Astrocyte (in vitro differentiated cells and primary cell): ENCODE measurements around the gene PLAAT1. TPM values are rescaled to one million over a fixed set of nuclear protein-coding genes. Genes with fewer than 3 reads are reported as not detected.

Source experiments
- DNase-seq: peaks from one replicate; pipeline ENCODE4 v3.0.0-alpha.2; 2010; ENCODE audit warnings: low read depth
- FAIRE-seq: peaks from 2 replicates; lab custom pipeline; 2011; peaks lifted over from hg19 to GRCh38; lab: Jason Lieb, UNC
- H2AFZ ChIP-seq: 2 replicates; pipeline ENCODE4 v1.6.0; 2012; ENCODE audit warnings: low read depth, low read length, inconsistent platforms
- H3K27ac ChIP-seq: 2 replicates; pipeline ENCODE4 v1.5.1; 2011; ENCODE audit warnings: low read depth, low read length, inconsistent platforms
- H3K27me3 ChIP-seq: 2 replicates; pipeline ENCODE4 v1.6.0; 2011; ENCODE audit warnings: low read length, inconsistent platforms; ENCODE audit not compliant: insufficient read depth
- H3K36me3 ChIP-seq: 2 replicates; pipeline ENCODE4 v1.5.1; 2011; ENCODE audit warnings: low read length, inconsistent platforms; ENCODE audit not compliant: insufficient read depth
- H3K4me1 ChIP-seq: 2 replicates; pipeline ENCODE4 v1.5.1; 2011; ENCODE audit warnings: low read length, inconsistent platforms; ENCODE audit not compliant: insufficient read depth
- H3K4me2 ChIP-seq: 2 replicates; pipeline ENCODE4 v1.6.0; 2012; ENCODE audit warnings: low read length, inconsistent platforms
- H3K4me3 ChIP-seq: 2 replicates; pipeline ENCODE4 v1.5.1; 2011; ENCODE audit warnings: low read depth, mild to moderate bottlenecking, low read length, inconsistent platforms; ENCODE audit not compliant: insufficient read depth
- H3K79me2 ChIP-seq: 2 replicates; pipeline ENCODE4 v1.6.0; 2012; ENCODE audit warnings: mild to moderate bottlenecking, low read length, inconsistent platforms; ENCODE audit not compliant: insufficient read depth
- H3K9ac ChIP-seq: 2 replicates; pipeline ENCODE4 v1.6.0; 2012; ENCODE audit warnings: mild to moderate bottlenecking, low read length, inconsistent platforms
- H3K9me3 ChIP-seq: 2 replicates; pipeline ENCODE4 v1.5.1; 2012; ENCODE audit warnings: low read depth, mild to moderate bottlenecking, low read length, inconsistent platforms; ENCODE audit not compliant: insufficient read depth
- H4K20me1 ChIP-seq: 2 replicates; pipeline ENCODE4 v1.6.0; 2012; ENCODE audit warnings: low read length, inconsistent platforms; ENCODE audit not compliant: insufficient read depth
- H3K27ac Mint-ChIP-seq: one replicate; pipeline ENCODE4 v1.8.0; 2021; ENCODE audit warnings: mild to moderate bottlenecking, mixed read lengths; ENCODE audit not compliant: unreplicated experiment
- H3K27me3 Mint-ChIP-seq: one replicate; pipeline ENCODE4 v1.8.0; 2021; ENCODE audit warnings: low read depth, mixed read lengths; ENCODE audit not compliant: unreplicated experiment
- H3K36me3 Mint-ChIP-seq: one replicate; pipeline ENCODE4 v1.8.0; 2021; ENCODE audit warnings: low read depth, mixed read lengths; ENCODE audit not compliant: unreplicated experiment
- H3K4me1 Mint-ChIP-seq: one replicate; pipeline ENCODE4 v1.8.0; 2021; ENCODE audit warnings: low read depth, mixed read lengths; ENCODE audit not compliant: unreplicated experiment
- H3K4me3 Mint-ChIP-seq: one replicate; pipeline ENCODE4 v1.8.0; 2021; ENCODE audit warnings: mild to moderate bottlenecking, moderate library complexity, mixed read lengths; ENCODE audit not compliant: unreplicated experiment
- H3K9me3 Mint-ChIP-seq: one replicate; pipeline ENCODE4 v1.8.0; 2021; ENCODE audit warnings: mild to moderate bottlenecking, mixed read lengths; ENCODE audit not compliant: unreplicated experiment
- CTCF ChIP-seq: IDR thresholded peaks from 2 replicates; pipeline ENCODE4 v1.5.1; 2011; ENCODE audit warnings: low read depth, mild to moderate bottlenecking, inconsistent platforms, low read length, moderate library complexity; ENCODE audit not compliant: insufficient read depth
- EZH2 ChIP-seq: IDR thresholded peaks from 2 replicates; pipeline ENCODE4 v1.6.1; 2012; ENCODE audit warnings: mild to moderate bottlenecking, low read length, inconsistent platforms; ENCODE audit not compliant: insufficient read depth
- total RNA-seq: library from RNA; stranded (reverse); gene quantifications from 2 replicates; pipeline ENCODE4 v1.2.1, GENCODE V29; 2021

The PLAAT1 gene
- total RNA-seq, 1 donor from 2014 or later: 3.9 TPM

DNA sequence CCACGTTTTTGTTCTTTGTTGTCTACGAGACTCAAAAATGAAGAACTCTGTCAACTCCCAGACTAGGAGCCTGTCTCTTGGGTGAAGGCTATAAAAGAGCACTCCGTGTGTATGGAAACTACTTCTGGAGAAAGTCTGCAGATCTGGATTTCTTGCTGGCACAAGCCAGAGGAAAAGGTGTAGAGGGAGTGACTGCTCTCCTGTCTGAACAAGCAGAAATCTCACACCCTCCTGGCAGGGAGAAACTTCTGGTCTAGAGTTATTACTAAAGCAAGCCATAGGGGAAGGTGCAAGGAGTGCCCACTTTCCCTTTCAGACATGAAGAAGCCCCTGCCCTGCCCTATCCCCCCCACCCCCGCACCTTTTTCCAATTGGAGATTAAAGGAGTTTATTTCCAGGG, 9.5 kb downstream of the PLAAT1 start:
- Histone ChIP-seq H2AFZ (no peak overlapping the region), H3K79me2 (no peaks in the 10 kb centered on the region), H3K4me1 (no peaks in the 10 kb centered on the region), H3K4me2 (no peak overlapping the region), H4K20me1 (no peaks in the 10 kb centered on the region), H3K9me3 (no peaks in the 10 kb centered on the region), H3K36me3 (no peaks in the 10 kb centered on the region), H3K9ac (no peak overlapping the region), H3K4me3 (no peak overlapping the region), H3K27me3 (no peaks in the 10 kb centered on the region), H3K27ac (no peak overlapping the region)
- Mint-ChIP-seq H3K27me3 (no peaks in the 10 kb centered on the region), H3K36me3 (peaks cover 7% of the 10 kb centered on the region), H3K9me3 (peaks cover 30% of the 10 kb centered on the region), H3K4me3 (no peak overlapping the region), H3K4me1 (no peaks in the 10 kb centered on the region), H3K27ac (no peak overlapping the region)
- FAIRE-seq (no peak), DNase-seq (no peak)
- TF ChIP-seq CTCF: no peak
- TF ChIP-seq EZH2: no peak

DNA sequence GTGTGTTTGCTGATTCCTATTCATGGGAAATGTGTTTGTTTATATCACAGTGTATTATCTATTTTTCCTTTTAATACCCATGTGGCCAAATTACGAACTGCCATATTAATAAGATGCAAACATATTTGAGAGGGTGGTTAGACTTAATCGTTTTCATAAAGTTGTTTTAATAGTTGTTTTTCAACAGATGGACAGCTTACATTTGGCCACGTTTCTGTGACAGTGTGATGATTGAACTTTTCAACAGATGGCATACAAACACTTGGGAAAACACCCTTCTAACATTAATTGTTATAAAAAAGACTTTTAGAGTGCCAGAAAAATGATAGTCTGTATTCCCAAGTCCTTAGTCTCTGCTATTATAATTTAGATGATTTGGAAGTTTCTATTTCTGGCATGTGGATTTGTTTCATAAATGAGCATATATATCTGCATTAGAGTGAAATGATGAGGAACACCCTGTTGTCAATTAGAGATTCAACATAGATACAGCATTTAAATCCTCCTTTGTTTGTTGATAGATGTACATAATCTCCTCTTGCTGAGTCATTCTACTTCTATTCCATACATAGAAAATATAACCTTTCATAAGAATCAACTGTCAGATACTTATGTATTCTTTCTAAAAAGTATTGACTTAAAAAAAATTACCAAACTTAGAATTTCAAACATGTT, 13.1 kb downstream of the PLAAT1 start:
- Histone ChIP-seq H4K20me1 (no peaks in the 10 kb centered on the region), H3K36me3 (no peaks in the 10 kb centered on the region), H3K4me2 (no peak overlapping the region), H3K4me3 (no peak overlapping the region), H2AFZ (no peak overlapping the region), H3K9me3 (no peaks in the 10 kb centered on the region), H3K27ac (no peak overlapping the region), H3K4me1 (no peaks in the 10 kb centered on the region), H3K27me3 (no peaks in the 10 kb centered on the region), H3K9ac (no peak overlapping the region), H3K79me2 (no peaks in the 10 kb centered on the region)
- Mint-ChIP-seq H3K36me3 (peaks cover 15% of the 10 kb centered on the region), H3K27me3 (no peaks in the 10 kb centered on the region), H3K4me3 (no peak overlapping the region), H3K9me3 (peaks cover 14% of the 10 kb centered on the region), H3K27ac (no peak overlapping the region), H3K4me1 (no peaks in the 10 kb centered on the region)
- no peak for DNase-seq
- no peak for FAIRE-seq
- TF ChIP-seq CTCF (no peak), EZH2 (no peak)

DNA sequence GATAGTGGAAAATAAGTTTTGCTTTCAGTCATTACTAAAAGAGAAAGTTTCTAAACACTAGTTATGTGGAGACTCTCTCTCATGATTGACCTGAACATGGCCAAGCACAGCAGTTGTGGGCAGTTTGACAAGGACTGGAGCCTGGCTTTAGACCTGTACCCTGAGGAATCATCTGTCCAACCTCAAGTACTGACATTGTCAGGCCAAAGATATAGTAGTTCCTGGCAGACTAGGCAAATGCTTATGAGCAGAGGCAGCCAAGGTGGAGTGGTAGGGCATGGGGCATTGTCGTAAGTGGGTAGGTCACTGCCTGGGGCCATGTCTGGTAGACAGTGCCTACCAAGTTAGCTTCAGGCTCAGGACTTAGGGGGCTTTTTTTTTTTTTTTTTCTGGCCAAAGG, 20.9 kb downstream of the PLAAT1 start:
- no peak for TF ChIP-seq CTCF
- TF ChIP-seq EZH2: no peak
- DNase-seq: no peak
- H4K20me1 ChIP-seq: no peaks in the 10 kb centered on the region
- no peaks in the 10 kb centered on the region for H3K79me2 ChIP-seq
- no peaks in the 10 kb centered on the region for H3K9me3 ChIP-seq
- no peak for FAIRE-seq
- Mint-ChIP-seq H3K27me3 (no peaks in the 10 kb centered on the region), H3K9me3 (no peaks in the 10 kb centered on the region), H3K4me1 (no peaks in the 10 kb centered on the region), H3K36me3 (peaks cover 8% of the 10 kb centered on the region), H3K27ac (no peak overlapping the region), H3K4me3 (no peak overlapping the region)
- H2AFZ ChIP-seq: no peak overlapping the region
- no peaks in the 10 kb centered on the region for H3K36me3 ChIP-seq
- no peak overlapping the region for H3K9ac ChIP-seq
- H3K4me2 ChIP-seq: no peak overlapping the region
- no peak overlapping the region for H3K4me3 ChIP-seq
- no peak overlapping the region for H3K27ac ChIP-seq
- no peaks in the 10 kb centered on the region for H3K27me3 ChIP-seq
- H3K4me1 ChIP-seq: no peaks in the 10 kb centered on the region
